Neural cell (in vitro differentiated cells): ENCODE measurements around the gene NUTF2.

ENCODE experiments used
- CTCF ChIP-seq: fragments of 450-650 bp; IDR thresholded peaks from 2 replicates; pipeline ENCODE4 v1.5.1; 2014; ENCODE audit warnings: antibody characterized with exemption, mild to moderate bottlenecking, moderate library complexity; ENCODE audit not compliant: poor library complexity, severe bottlenecking
- EP300 ChIP-seq: fragments of 450-650 bp; conservative IDR thresholded peaks from 2 replicates; pipeline ENCODE4 v1.6.1; 2014; ENCODE audit warnings: antibody characterized with exemption, mild to moderate bottlenecking, moderate library complexity; ENCODE audit not compliant: poor library complexity, severe bottlenecking
- EZH2 ChIP-seq: fragments of 200-600, 300-800 bp; shearing (Covaris generic), sonication (generic); IDR thresholded peaks from 2 replicates; pipeline ENCODE4 v1.6.1; 2014; ENCODE audit warnings: antibody characterized with exemption, low read length, borderline replicate concordance, mild to moderate bottlenecking; ENCODE audit not compliant: insufficient read depth, poor library complexity, severe bottlenecking
- POLR2AphosphoS5 ChIP-seq: IDR thresholded peaks from 2 replicates; pipeline ENCODE4 v1.6.1; 2012
- RAD21 ChIP-seq: fragments of 450-650 bp; conservative IDR thresholded peaks from 2 replicates; pipeline ENCODE4 v1.6.1; 2014; ENCODE audit warnings: antibody characterized with exemption, mild to moderate bottlenecking, moderate library complexity
- SMC3 ChIP-seq: fragments of 450-650 bp; conservative IDR thresholded peaks from 2 replicates; pipeline ENCODE4 v1.6.1; 2014; ENCODE audit warnings: antibody characterized with exemption, mild to moderate bottlenecking, moderate library complexity; ENCODE audit not compliant: poor library complexity
- TF ChIP-seq, protein P1 (sequence below): IDR thresholded peaks from 2 replicates; pipeline ENCODE4 v1.6.1; 2012; ENCODE audit warnings: borderline replicate concordance

DNA sequence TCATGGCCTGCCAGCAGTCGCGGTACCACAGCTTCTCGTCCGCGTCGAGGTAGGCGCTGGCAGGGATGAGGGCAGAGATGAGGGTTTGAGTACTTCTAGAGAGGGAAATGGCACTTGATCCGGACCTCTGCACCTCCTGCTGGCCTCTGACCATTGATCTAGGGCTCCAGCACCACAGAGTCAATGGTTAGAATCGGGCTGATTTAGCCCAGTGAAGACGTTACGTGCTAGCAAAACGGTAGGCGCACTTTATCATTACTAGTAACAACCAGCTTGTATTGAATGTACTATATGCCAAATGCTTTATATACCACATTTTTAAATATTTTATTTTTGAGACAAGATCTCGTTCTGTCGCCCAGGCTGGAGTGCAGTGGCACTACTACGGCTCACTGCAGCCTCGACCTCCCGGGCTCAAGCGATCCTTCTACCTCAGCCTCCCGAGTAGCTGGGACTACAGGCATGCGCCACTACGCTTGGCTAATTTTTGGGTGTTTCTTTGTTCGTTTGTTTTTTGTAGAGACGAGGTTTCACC lies 39.5 kb upstream of the NUTF2 start:
- TF ChIP-seq SMC3 (peak; percentile 62), CTCF (no peak), POLR2AphosphoS5 (no peak), RAD21 (peak; percentile 49), EZH2 (no peak), EP300 (no peak)
- TF ChIP-seq, protein P1, sequence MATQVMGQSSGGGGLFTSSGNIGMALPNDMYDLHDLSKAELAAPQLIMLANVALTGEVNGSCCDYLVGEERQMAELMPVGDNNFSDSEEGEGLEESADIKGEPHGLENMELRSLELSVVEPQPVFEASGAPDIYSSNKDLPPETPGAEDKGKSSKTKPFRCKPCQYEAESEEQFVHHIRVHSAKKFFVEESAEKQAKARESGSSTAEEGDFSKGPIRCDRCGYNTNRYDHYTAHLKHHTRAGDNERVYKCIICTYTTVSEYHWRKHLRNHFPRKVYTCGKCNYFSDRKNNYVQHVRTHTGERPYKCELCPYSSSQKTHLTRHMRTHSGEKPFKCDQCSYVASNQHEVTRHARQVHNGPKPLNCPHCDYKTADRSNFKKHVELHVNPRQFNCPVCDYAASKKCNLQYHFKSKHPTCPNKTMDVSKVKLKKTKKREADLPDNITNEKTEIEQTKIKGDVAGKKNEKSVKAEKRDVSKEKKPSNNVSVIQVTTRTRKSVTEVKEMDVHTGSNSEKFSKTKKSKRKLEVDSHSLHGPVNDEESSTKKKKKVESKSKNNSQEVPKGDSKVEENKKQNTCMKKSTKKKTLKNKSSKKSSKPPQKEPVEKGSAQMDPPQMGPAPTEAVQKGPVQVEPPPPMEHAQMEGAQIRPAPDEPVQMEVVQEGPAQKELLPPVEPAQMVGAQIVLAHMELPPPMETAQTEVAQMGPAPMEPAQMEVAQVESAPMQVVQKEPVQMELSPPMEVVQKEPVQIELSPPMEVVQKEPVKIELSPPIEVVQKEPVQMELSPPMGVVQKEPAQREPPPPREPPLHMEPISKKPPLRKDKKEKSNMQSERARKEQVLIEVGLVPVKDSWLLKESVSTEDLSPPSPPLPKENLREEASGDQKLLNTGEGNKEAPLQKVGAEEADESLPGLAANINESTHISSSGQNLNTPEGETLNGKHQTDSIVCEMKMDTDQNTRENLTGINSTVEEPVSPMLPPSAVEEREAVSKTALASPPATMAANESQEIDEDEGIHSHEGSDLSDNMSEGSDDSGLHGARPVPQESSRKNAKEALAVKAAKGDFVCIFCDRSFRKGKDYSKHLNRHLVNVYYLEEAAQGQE, result no peak
